Large intestine (tissue), 3 donors: ENCODE results near the gene TRAF2. TPM values are rescaled to one million over a fixed set of nuclear protein-coding genes. Genes with fewer than 3 reads are reported as not detected.

Source experiments
- DNase-seq, 2 donors: peaks; one replicate each; pipeline versions ENCODE4 v3.0.0 to v3.0.0-alpha.2; 2013
- H3K27ac ChIP-seq: one replicate; pipeline ENCODE4 v1.5.1; 2013; ENCODE audit warnings: low read length
- H3K27me3 ChIP-seq: 2 replicates; pipeline ENCODE4 v1.6.1; 2013; ENCODE audit warnings: low read length; ENCODE audit not compliant: control insufficient read depth, insufficient read depth
- H3K36me3 ChIP-seq: 2 replicates; pipeline ENCODE4 v1.6.1; 2013; ENCODE audit warnings: low read length; ENCODE audit not compliant: control insufficient read depth, insufficient read depth
- H3K4me1 ChIP-seq: one replicate; pipeline ENCODE4 v1.6.1; 2013; ENCODE audit warnings: low read length; ENCODE audit not compliant: control insufficient read depth, insufficient read depth
- H3K4me3 ChIP-seq: one replicate; pipeline ENCODE4 v1.5.1; 2013; ENCODE audit warnings: low read length
- H3K9me3 ChIP-seq: one replicate; pipeline ENCODE4 v1.6.1; 2013; ENCODE audit warnings: mild to moderate bottlenecking, low read depth, low read length, moderate library complexity; ENCODE audit not compliant: control insufficient read depth
- whole genome bisulfite sequencing: methylation state at CpG from one replicate; pipeline ENCODE4 v1.1.5; 2013; ENCODE audit warnings: low lambda C conversion rate; ENCODE audit not compliant: insufficient coverage; 5-methylcytosine and 5-hydroxymethylcytosine counted together
- polyA plus RNA-seq: library from polyadenylated mRNA; unstranded; fragments of 120-200 nt; gene quantifications from one replicate; pipeline ENCODE4 v1.2.1, GENCODE V29; 2013

Gene TRAF2
- polyA plus RNA-seq, 1 donor, result 18.5 TPM

DNA sequence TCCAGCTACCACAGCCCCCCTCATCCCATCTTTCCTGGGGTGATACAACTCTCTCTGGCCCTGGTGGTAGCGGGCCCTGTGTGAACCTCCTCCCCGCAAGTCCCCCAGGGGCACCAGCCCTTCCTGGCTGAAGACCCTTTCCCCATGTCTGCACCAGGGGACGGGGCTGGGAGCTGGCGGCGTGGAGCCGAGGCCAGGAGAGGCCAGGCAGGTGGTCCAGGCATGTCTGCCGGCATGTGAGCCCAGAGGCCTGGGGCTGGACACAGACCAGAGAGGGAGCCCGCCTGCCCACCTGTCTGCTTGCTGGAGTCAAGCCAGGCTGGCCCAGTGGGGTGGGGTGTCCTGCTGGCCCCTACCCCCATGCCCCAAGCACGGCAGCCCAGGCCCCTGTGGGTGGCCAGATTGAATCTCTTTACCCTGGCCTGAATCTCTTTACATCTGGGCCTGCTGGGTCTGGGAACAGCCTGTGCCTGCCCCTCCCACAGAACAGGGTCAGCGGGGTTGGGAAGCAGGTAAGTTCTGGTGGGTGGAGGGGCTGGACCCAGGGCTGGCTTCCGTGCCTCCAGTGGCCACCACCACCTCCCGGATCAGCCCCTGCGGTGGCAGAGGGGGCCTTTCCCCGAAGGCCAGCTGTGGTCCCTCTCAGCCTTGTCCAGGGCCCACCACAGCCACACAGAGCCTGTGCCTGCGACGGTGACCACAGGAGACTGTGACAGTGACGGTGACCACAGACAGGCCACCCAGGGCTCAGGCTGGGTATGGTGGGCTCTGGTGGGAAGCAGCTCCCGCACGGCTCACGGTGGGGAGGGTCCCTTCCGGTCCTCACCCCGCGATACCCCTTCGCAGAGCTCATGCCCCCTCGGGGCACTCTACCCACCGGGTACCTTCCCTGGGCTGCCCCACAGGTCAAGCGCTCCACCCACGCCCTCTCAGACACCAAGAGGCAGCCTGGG lies 72.9 kb downstream of the TRAF2 start:
- Histone ChIP-seq H3K27me3 (peaks cover 5% of the 10 kb centered on the region), H3K9me3 (peaks cover 5% of the 10 kb centered on the region), H3K4me1 (peaks cover 3% of the 10 kb centered on the region), H3K27ac (no peak overlapping the region), H3K4me3 (no peak overlapping the region), H3K36me3 (peaks cover 2% of the 10 kb centered on the region)
- no peak for DNase-seq
- WGBS, result no CpG with 5 or more reads among the region's 28 CpGs

GRCh38 chr9:136960212-136960937 lies 74.1 kb downstream of the TRAF2 start:
- WGBS, result no CpG with 5 or more reads among the region's 19 CpGs
- Histone ChIP-seq H3K9me3 (peaks cover 5% of the 10 kb centered on the region), H3K27me3 (peaks cover 7% of the 10 kb centered on the region), H3K36me3 (no peaks in the 10 kb centered on the region), H3K4me3 (no peak overlapping the region), H3K27ac (no peak overlapping the region), H3K4me1 (peaks cover 8% of the 10 kb centered on the region)
- no peak for DNase-seq

DNA sequence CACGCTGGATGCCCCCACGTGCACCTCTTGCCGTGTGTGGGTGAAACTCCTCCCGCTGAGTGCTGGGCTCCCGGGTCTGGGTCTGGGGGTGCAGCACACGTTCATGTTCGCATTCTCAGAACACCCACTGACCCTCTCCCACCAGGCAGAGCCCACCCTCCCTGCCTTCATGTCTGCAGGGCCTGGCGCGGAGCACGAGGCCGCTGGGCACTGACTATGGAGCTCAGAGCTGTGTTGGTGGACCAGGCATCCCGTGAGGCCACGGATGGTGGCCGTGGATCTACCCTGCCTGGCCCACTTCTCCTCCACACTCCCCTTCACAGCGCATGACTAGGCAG lies 74.6 kb downstream of the TRAF2 start:
- DNase-seq, result no peak
- H3K9me3 ChIP-seq, result peaks cover 5% of the 10 kb centered on the region
- no peak overlapping the region for H3K4me3 ChIP-seq
- H3K27me3 ChIP-seq, result peaks cover 10% of the 10 kb centered on the region
- no peaks in the 10 kb centered on the region for H3K36me3 ChIP-seq
- no peak overlapping the region for H3K27ac ChIP-seq
- peaks cover 8% of the 10 kb centered on the region for H3K4me1 ChIP-seq
- WGBS, result no CpG with 5 or more reads among the region's 15 CpGs

- no peak for DNase-seq
- Histone ChIP-seq H3K27me3 (peaks cover 16% of the 10 kb centered on the region), H3K4me3 (no peak overlapping the region), H3K27ac (no peak overlapping the region), H3K9me3 (peaks cover 4% of the 10 kb centered on the region), H3K4me1 (peaks cover 12% of the 10 kb centered on the region), H3K36me3 (no peaks in the 10 kb centered on the region)
- WGBS, result no CpG with 5 or more reads among the region's 23 CpGs
These were observed 75.2 kb downstream of the TRAF2 start for GRCh38 chr9:136961279-136962065.

DNA sequence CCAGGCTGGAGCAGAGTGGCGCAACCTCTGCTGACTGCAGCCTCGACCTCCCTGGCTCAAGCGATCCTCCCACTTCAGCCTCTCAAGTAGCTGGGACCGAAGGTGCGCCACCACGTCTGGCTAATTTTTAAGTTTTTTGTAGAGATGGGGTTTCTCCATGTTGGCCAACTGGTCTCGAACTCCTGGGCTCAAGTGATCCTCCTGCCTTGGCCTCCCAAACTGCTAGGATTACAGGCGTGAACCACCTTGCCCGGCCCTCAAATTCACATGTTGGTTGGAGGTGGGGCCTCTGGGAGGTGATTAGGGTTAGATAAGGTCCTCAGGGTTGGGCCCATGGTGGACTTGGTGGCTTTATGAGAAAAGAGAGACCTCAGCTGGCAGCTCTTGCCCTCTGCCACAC lies 75.8 kb downstream of the TRAF2 start:
- no peaks in the 10 kb centered on the region for H3K9me3 ChIP-seq
- DNase-seq, result no peak
- no CpG with 5 or more reads among the region's 9 CpGs for WGBS
- no peaks in the 10 kb centered on the region for H3K36me3 ChIP-seq
- H3K4me1 ChIP-seq, result peaks cover 12% of the 10 kb centered on the region
- H3K4me3 ChIP-seq, result no peak overlapping the region
- peaks cover 17% of the 10 kb centered on the region for H3K27me3 ChIP-seq
- no peak overlapping the region for H3K27ac ChIP-seq

DNA sequence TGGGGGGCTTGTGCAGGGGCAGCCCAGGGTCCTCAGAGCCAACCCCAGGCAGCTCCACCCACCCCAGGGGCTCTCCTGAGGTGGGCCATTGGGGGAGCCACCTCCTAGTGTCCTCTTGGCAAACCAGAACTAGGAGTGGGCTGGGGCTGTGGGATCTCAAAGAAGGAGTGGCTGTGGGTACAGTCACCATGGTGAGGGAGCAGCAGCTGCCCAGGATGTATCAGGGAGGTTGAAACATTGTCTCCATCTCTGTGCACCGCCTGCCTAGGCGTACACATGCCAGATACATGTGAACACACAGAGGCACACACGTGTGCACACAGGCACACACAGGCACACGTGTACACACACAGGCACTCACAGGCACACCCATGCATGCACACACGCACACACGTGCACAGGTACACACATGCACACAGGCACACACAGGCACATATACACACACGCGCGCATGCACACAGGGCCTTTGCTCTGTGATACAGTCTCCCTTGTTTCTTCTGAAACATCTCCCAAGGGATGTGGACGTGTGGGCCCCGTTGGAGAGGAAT lies 76.5 kb downstream of the TRAF2 start:
- H3K4me1 ChIP-seq, result peaks cover 12% of the 10 kb centered on the region
- H3K27ac ChIP-seq, result no peak overlapping the region
- DNase-seq, result no peak
- no peak overlapping the region for H3K4me3 ChIP-seq
- no CpG with 5 or more reads among the region's 11 CpGs for WGBS
- peaks cover 17% of the 10 kb centered on the region for H3K27me3 ChIP-seq
- no peaks in the 10 kb centered on the region for H3K9me3 ChIP-seq
- no peaks in the 10 kb centered on the region for H3K36me3 ChIP-seq

GRCh38 chr9:136963341-136963740 lies 77.0 kb downstream of the TRAF2 start:
- Histone ChIP-seq H3K27ac (no peak overlapping the region), H3K4me1 (peaks cover 12% of the 10 kb centered on the region), H3K27me3 (peaks cover 17% of the 10 kb centered on the region), H3K36me3 (no peaks in the 10 kb centered on the region), H3K4me3 (no peak overlapping the region), H3K9me3 (no peaks in the 10 kb centered on the region)
- DNase-seq, result no peak
- no CpG with 5 or more reads among the region's 15 CpGs for WGBS

DNA sequence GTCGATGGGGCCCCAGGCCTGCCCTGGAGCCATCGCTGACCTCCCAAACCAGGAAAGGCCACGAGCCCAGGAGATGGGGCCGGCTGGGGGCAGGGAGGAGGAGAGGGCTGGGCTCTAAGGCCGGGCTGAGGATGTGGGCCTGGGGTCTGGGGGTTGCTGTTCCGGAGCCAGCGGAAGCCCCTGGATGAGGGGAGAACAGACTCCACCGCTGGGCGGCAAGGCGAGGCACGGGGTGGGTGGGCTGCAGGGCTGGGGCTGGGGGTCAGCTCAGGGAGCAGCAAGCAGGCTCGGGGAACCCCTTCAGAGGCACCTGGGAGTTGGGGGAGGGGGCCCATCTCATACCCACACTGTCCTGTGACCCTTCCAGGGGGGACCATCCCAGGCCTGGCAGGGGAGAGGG lies 77.4 kb downstream of the TRAF2 start:
- no peaks in the 10 kb centered on the region for H3K36me3 ChIP-seq
- peaks cover 17% of the 10 kb centered on the region for H3K27me3 ChIP-seq
- WGBS, result no CpG with 5 or more reads among the region's 12 CpGs
- H3K4me1 ChIP-seq, result peaks cover 12% of the 10 kb centered on the region
- H3K27ac ChIP-seq, result no peak overlapping the region
- no peak for DNase-seq
- no peak overlapping the region for H3K4me3 ChIP-seq
- no peaks in the 10 kb centered on the region for H3K9me3 ChIP-seq

GRCh38 chr9:136964171-136964689 lies 77.9 kb downstream of the TRAF2 start:
- Histone ChIP-seq H3K4me3 (no peak overlapping the region), H3K36me3 (no peaks in the 10 kb centered on the region), H3K9me3 (no peaks in the 10 kb centered on the region), H3K4me1 (peaks cover 12% of the 10 kb centered on the region), H3K27me3 (peaks cover 17% of the 10 kb centered on the region), H3K27ac (no peak overlapping the region)
- DNase-seq, result peak in 1 of 2 donors; percentile 54
- no CpG with 5 or more reads among the region's 22 CpGs for WGBS
